RWPE2 (cell line): ENCODE measurements around the gene L3MBTL4.

Source experiments
- ATAC-seq: fragments of 200-7000 bp; cut with Tn5 transposase; 3 replicates; pipeline ENCODE4 v1.9.1; 2021; ENCODE audit warnings: low read depth
- DNase-seq: peaks from one replicate; pipeline ENCODE4 v3.0.0-alpha.2; 2020; ENCODE audit warnings: low spot score
- H3K27ac ChIP-seq: fragments of 450-650 bp; 2 replicates; pipeline ENCODE4 v1.5.1; 2017; ENCODE audit warnings: mild to moderate bottlenecking; ENCODE audit not compliant: poor library complexity, severe bottlenecking
- H3K27me3 ChIP-seq: fragments of 250-450 bp; sonication (Bioruptor Pico); 2 replicates; pipeline ENCODE4 v1.5.1; 2021; ENCODE audit warnings: mild to moderate bottlenecking, moderate library complexity; ENCODE audit not compliant: insufficient read depth, poor library complexity, severe bottlenecking
- H3K36me3 ChIP-seq: fragments of 250-450 bp; sonication (Bioruptor Pico); 2 replicates; pipeline ENCODE4 v1.5.1; 2020; ENCODE audit warnings: low read depth, mild to moderate bottlenecking, moderate library complexity
- H3K4me1 ChIP-seq: fragments of 250-450 bp; sonication (Bioruptor Pico); 2 replicates; pipeline ENCODE4 v1.5.1; 2021; ENCODE audit warnings: mild to moderate bottlenecking, moderate library complexity; ENCODE audit not compliant: insufficient read depth, poor library complexity, severe bottlenecking
- H3K4me3 ChIP-seq: fragments of 250-450 bp; sonication (Bioruptor Pico); 2 replicates; pipeline ENCODE4 v1.5.1; 2021; ENCODE audit warnings: mild to moderate bottlenecking, moderate library complexity; ENCODE audit not compliant: severe bottlenecking
- H3K9me3 ChIP-seq: fragments of 250-450 bp; sonication (Bioruptor Pico); 2 replicates; pipeline ENCODE4 v1.5.1; 2021; ENCODE audit warnings: mild to moderate bottlenecking, moderate library complexity; ENCODE audit not compliant: severe bottlenecking
- CTCF ChIP-seq: fragments of 450-650 bp; IDR thresholded peaks from one replicate; pipeline ENCODE4 v1.5.1; 2017; ENCODE audit warnings: mild to moderate bottlenecking, moderate library complexity; ENCODE audit not compliant: poor library complexity, severe bottlenecking

Gene L3MBTL4

GRCh38 chr18:6437937-6438818 is 23.5 kb upstream of the L3MBTL4 start:
- no peaks in the 10 kb centered on the region for H3K9me3 ChIP-seq
- H3K4me3 ChIP-seq, result no peak overlapping the region
- H3K4me1 ChIP-seq, result no peaks in the 10 kb centered on the region
- no peaks in the 10 kb centered on the region for H3K27me3 ChIP-seq
- DNase-seq, result no peak
- no peak for TF ChIP-seq CTCF
- H3K36me3 ChIP-seq, result no peaks in the 10 kb centered on the region
- no peak for ATAC-seq
- no peak overlapping the region for H3K27ac ChIP-seq

- no peak overlapping the region for H3K27ac ChIP-seq
- DNase-seq (no peak), ATAC-seq (no peak)
- no peaks in the 10 kb centered on the region for H3K36me3 ChIP-seq
- no peak overlapping the region for H3K4me3 ChIP-seq
- no peaks in the 10 kb centered on the region for H3K27me3 ChIP-seq
- no peak for TF ChIP-seq CTCF
- no peaks in the 10 kb centered on the region for H3K9me3 ChIP-seq
- H3K4me1 ChIP-seq, result no peaks in the 10 kb centered on the region
These were observed 21.0 kb upstream of the L3MBTL4 start for GRCh38 chr18:6435731-6436130.

GRCh38 chr18:6434987-6435709 is 20.4 kb upstream of the L3MBTL4 start:
- DNase-seq, result no peak
- no peak overlapping the region for H3K4me3 ChIP-seq
- no peak for ATAC-seq
- H3K36me3 ChIP-seq, result no peaks in the 10 kb centered on the region
- no peaks in the 10 kb centered on the region for H3K27me3 ChIP-seq
- TF ChIP-seq CTCF, result no peak
- H3K4me1 ChIP-seq, result no peaks in the 10 kb centered on the region
- no peaks in the 10 kb centered on the region for H3K9me3 ChIP-seq
- H3K27ac ChIP-seq, result no peak overlapping the region

GRCh38 chr18:6434481-6434880 is 19.8 kb upstream of the L3MBTL4 start:
- Histone ChIP-seq H3K36me3 (no peaks in the 10 kb centered on the region), H3K4me3 (no peak overlapping the region), H3K27me3 (no peaks in the 10 kb centered on the region), H3K9me3 (no peaks in the 10 kb centered on the region), H3K4me1 (no peaks in the 10 kb centered on the region), H3K27ac (no peak overlapping the region)
- DNase-seq, result no peak
- TF ChIP-seq CTCF, result no peak
- ATAC-seq, result no peak
